Raji (cell line): ENCODE results near the gene SH2D2A.

Experiments used
- POLR2A ChIP-seq: IDR thresholded peaks from 2 replicates; pipeline ENCODE4 v1.6.1; 2011; ENCODE audit warnings: low read depth, low read length, control low read depth; ENCODE audit not compliant: insufficient read depth

Gene SH2D2A

GRCh38 chr1:156814571-156815260, 1.9 kb downstream of the SH2D2A start:
- TF ChIP-seq POLR2A = no peak

GRCh38 chr1:156813750-156814570, 2.7 kb downstream of the SH2D2A start:
- no peak for TF ChIP-seq POLR2A

- TF ChIP-seq POLR2A = no peak
These were observed 3.4 kb downstream of the SH2D2A start for GRCh38 chr1:156813298-156813697.

- TF ChIP-seq POLR2A = no peak
These were observed 4.2 kb downstream of the SH2D2A start for GRCh38 chr1:156812293-156812990.

GRCh38 chr1:156811168-156811567, 5.5 kb downstream of the SH2D2A start:
- TF ChIP-seq POLR2A = no peak

GRCh38 chr1:156809711-156810366, 6.8 kb downstream of the SH2D2A start:
- TF ChIP-seq POLR2A = no peak

GRCh38 chr1:156809281-156809680, 7.4 kb downstream of the SH2D2A start:
- TF ChIP-seq POLR2A = no peak

GRCh38 chr1:156808186-156809030, 8.2 kb downstream of the SH2D2A start:
- TF ChIP-seq POLR2A = no peak

GRCh38 chr1:156807627-156808026, 9.0 kb downstream of the SH2D2A start:
- no peak for TF ChIP-seq POLR2A

- TF ChIP-seq POLR2A = no peak
These were observed 9.9 kb downstream of the SH2D2A start for GRCh38 chr1:156806512-156807440.

GRCh38 chr1:156805766-156806511, 10.7 kb downstream of the SH2D2A start:
- no peak for TF ChIP-seq POLR2A

GRCh38 chr1:156804572-156805243, 11.9 kb downstream of the SH2D2A start:
- TF ChIP-seq POLR2A = no peak

GRCh38 chr1:156804026-156804425, 12.6 kb downstream of the SH2D2A start:
- TF ChIP-seq POLR2A = no peak
